ENCODE data around the gene MAOA.

GRCh38 chrX:43629229-43629628 lies 26.9 kb upstream of the MAOA start:
- no peak for TF ChIP-seq CTCF (IDR thresholded peaks at IDR 0.05)
- TF ChIP-seq POLR2A (IDR thresholded peaks at IDR 0.05): no peak

Data from lower leg skin (tissue), 3 donors.